IMR-90 (cell line): Measurements from ENCODE around the gene FXYD4. TPM values are rescaled to one million over a fixed set of nuclear protein-coding genes. Genes with fewer than 3 reads are reported as not detected.

Source experiments
- ATAC-seq: fragments of 200-7000 bp; cut with Tn5 transposase; 2 replicates; pipeline ENCODE4 v1.9.1; 2020; ENCODE audit warnings: low read depth, mild to moderate bottlenecking, moderate library complexity
- BruUV-seq: library from RNA; stranded (reverse); fragments of 400-500 nt; replicated peaks from 2 replicates; lab custom pipeline; 2021; lab: Mats Ljungman, UMichigan
- CTCF ChIA-PET: fragments of 300-600 bp; formaldehyde crosslinking; extraction: SDS; loops from one replicate; lab custom pipeline; 2021; ENCODE audit warnings: antibody characterized with exemption; lab: Yijun Ruan, JAX
- POLR2A ChIA-PET: fragments of 300-600 bp; sonication (Branson Sonifier 250); formaldehyde crosslinking; loops from one replicate; lab custom pipeline; 2022; ENCODE audit warnings: antibody characterized with exemption; ENCODE audit not compliant: unreplicated experiment; lab: Charles Lee
- DNase-seq: peaks from one replicate; pipeline ENCODE4 v3.0.0; 2013
- H2AFZ ChIP-seq: replicated peaks from 2 replicates; pipeline ENCODE3; 2013; ENCODE audit warnings: low read length, mild to moderate bottlenecking; ENCODE audit not compliant: poor library complexity
- H2AK5ac ChIP-seq: 2 replicates; pipeline ENCODE4 v1.6.1; 2013; ENCODE audit warnings: low read depth, low read length, inconsistent platforms
- H2AK9ac ChIP-seq: replicated peaks from 2 replicates; pipeline ENCODE3; 2013; ENCODE audit warnings: mild to moderate bottlenecking, low read depth, low read length, moderate library complexity; ENCODE audit not compliant: poor library complexity
- H2BK120ac ChIP-seq: 2 replicates; pipeline ENCODE4 v1.6.1; 2013; ENCODE audit warnings: low read depth, low read length, inconsistent platforms
- H2BK15ac ChIP-seq: 3 replicates; pipeline ENCODE4 v1.6.1; 2013; ENCODE audit warnings: low read depth, low read length, inconsistent platforms
- H2BK20ac ChIP-seq: 2 replicates; pipeline ENCODE4 v1.6.1; 2013; ENCODE audit warnings: low read depth, mild to moderate bottlenecking, inconsistent platforms, low read length, moderate library complexity
- H2BK5ac ChIP-seq: 2 replicates; pipeline ENCODE4 v1.6.1; 2013; ENCODE audit warnings: mild to moderate bottlenecking, low read depth, low read length, inconsistent platforms; ENCODE audit not compliant: poor library complexity, severe bottlenecking
- H3K14ac ChIP-seq: replicated peaks from 2 replicates; pipeline ENCODE4 v1.6.1; 2013; ENCODE audit warnings: low read depth, low read length, inconsistent platforms
- H3K18ac ChIP-seq: 2 replicates; pipeline ENCODE4 v1.6.1; 2013; ENCODE audit warnings: low read depth, low read length, control low read depth
- H3K23ac ChIP-seq: 2 replicates; pipeline ENCODE4 v1.6.1; 2013; ENCODE audit warnings: low read depth, low read length, inconsistent platforms
- H3K27ac ChIP-seq: 2 replicates; pipeline ENCODE4 v1.5.1; 2013; ENCODE audit warnings: mild to moderate bottlenecking, control low read depth, low read length; ENCODE audit not compliant: insufficient read depth
- H3K27me3 ChIP-seq: 2 replicates; pipeline ENCODE4 v1.6.1; 2013; ENCODE audit warnings: low read length; ENCODE audit not compliant: control insufficient read depth, insufficient read depth
- H3K36me3 ChIP-seq: 2 replicates; pipeline ENCODE4 v1.6.1; 2013; ENCODE audit warnings: low read length, mixed read lengths; ENCODE audit not compliant: control insufficient read depth, insufficient read depth
- H3K4ac ChIP-seq: 2 replicates; pipeline ENCODE4 v1.6.1; 2013; ENCODE audit warnings: low read depth, low read length, inconsistent platforms
- H3K4me1 ChIP-seq: 2 replicates; pipeline ENCODE4 v1.6.1; 2013; ENCODE audit warnings: low read length, mixed read lengths; ENCODE audit not compliant: control insufficient read depth, insufficient read depth
- H3K4me2 ChIP-seq: 2 replicates; pipeline ENCODE4 v1.6.1; 2013; ENCODE audit warnings: low read depth, mild to moderate bottlenecking, control low read depth, low read length, moderate library complexity
- H3K4me3 ChIP-seq: 2 replicates; pipeline ENCODE4 v1.5.1; 2013; ENCODE audit warnings: low read depth, mild to moderate bottlenecking, control low read depth, low read length, moderate library complexity; ENCODE audit not compliant: insufficient read depth
- H3K56ac ChIP-seq: 2 replicates; pipeline ENCODE4 v1.6.1; 2013; ENCODE audit warnings: low read length, inconsistent platforms; ENCODE audit not compliant: insufficient read depth; ENCODE audit errors: extremely low read depth
- H3K79me1 ChIP-seq, 2 experiments: 2 replicates each; pipeline ENCODE4 v1.6.1; 2013; ENCODE audit warnings: low read length in 2 of 2, inconsistent platforms in 1 of 2, low read depth in 1 of 2
- H3K9ac ChIP-seq: 2 replicates; pipeline ENCODE4 v1.6.1; 2013; ENCODE audit warnings: low read depth, low read length, control low read depth
- H3K9me1 ChIP-seq: 2 replicates; pipeline ENCODE4 v1.6.1; 2013; ENCODE audit warnings: low read length, inconsistent platforms; ENCODE audit not compliant: insufficient read depth
- H3K9me3 ChIP-seq: 2 replicates; pipeline ENCODE4 v1.6.1; 2013; ENCODE audit warnings: low read length; ENCODE audit not compliant: control insufficient read depth, insufficient read depth
- H4K20me1 ChIP-seq: 2 replicates; pipeline ENCODE4 v1.6.1; 2013; ENCODE audit warnings: low read length, inconsistent platforms; ENCODE audit not compliant: insufficient read depth
- H4K5ac ChIP-seq: 2 replicates; pipeline ENCODE4 v1.6.1; 2013; ENCODE audit warnings: mild to moderate bottlenecking, low read depth, low read length, control low read depth
- H4K8ac ChIP-seq, 2 experiments: 2 replicates each; pipeline ENCODE4 v1.6.1; 2013; ENCODE audit warnings: low read depth in 2 of 2, low read length in 2 of 2, control low read depth in 1 of 2, inconsistent platforms in 1 of 2
- H4K91ac ChIP-seq: 2 replicates; pipeline ENCODE4 v1.6.1; 2013; ENCODE audit warnings: low read depth, low read length, inconsistent platforms; ENCODE audit not compliant: insufficient read depth
- BHLHE40 ChIP-seq: fragments of 150-350 bp; IDR thresholded peaks from 2 replicates; pipeline ENCODE4 v1.6.1; 2016; ENCODE audit warnings: mild to moderate bottlenecking, low read depth, low read length
- CEBPB ChIP-seq: IDR thresholded peaks from 2 replicates; pipeline ENCODE4 v1.6.1; 2012; ENCODE audit warnings: low read depth, low read length, improper control_type of control experiment
- CHD1 ChIP-seq: IDR thresholded peaks from 2 replicates; pipeline ENCODE4 v1.6.1; 2012; ENCODE audit warnings: low read depth, low read length, improper control_type of control experiment
- CTCF ChIP-seq: conservative IDR thresholded peaks from 2 replicates; pipeline ENCODE4 v1.5.1; 2012; ENCODE audit warnings: mild to moderate bottlenecking, low read depth, low read length, improper control_type of control experiment
- MAZ ChIP-seq: IDR thresholded peaks from 2 replicates; pipeline ENCODE4 v1.6.1; 2012; ENCODE audit warnings: low read depth, mild to moderate bottlenecking, low read length, improper control_type of control experiment, moderate library complexity, borderline replicate concordance
- MXI1 ChIP-seq: IDR thresholded peaks from 2 replicates; pipeline ENCODE4 v1.6.1; 2012; ENCODE audit warnings: low read depth, mild to moderate bottlenecking, low read length, moderate library complexity, borderline replicate concordance
- NFE2L2 ChIP-seq: fragments of 150-350 bp; IDR thresholded peaks from 2 replicates; pipeline ENCODE4 v1.6.1; 2016; ENCODE audit warnings: low read depth, mild to moderate bottlenecking, low read length
- RAD21 ChIP-seq: IDR thresholded peaks from 2 replicates; pipeline ENCODE4 v1.6.1; 2012; ENCODE audit warnings: low read length, improper control_type of control experiment
- WGBS, 2 experiments: methylation state at CpG; one replicate each; pipeline versions ENCODE4 v1.1.5 to v1.1.7; 2013; ENCODE audit warnings: missing lambda C conversion rate in 2 of 2; ENCODE audit not compliant: insufficient read length in 1 of 2; ENCODE audit errors: extremely low coverage in 2 of 2; 5-methylcytosine and 5-hydroxymethylcytosine counted together
- dilution Hi-C: fragments of 300-500 bp; cut with HindIII; formaldehyde crosslinking; loops from one replicate; pipeline ENCODE4 v1.14.3; 2018; ENCODE audit warnings: low sequenced_read_pairs; ENCODE audit not compliant: unreplicated experiment
- in situ Hi-C: fragments of 300-500 bp; cut with MboI; formaldehyde crosslinking; loops from 3 replicates; pipeline ENCODE4 v1.14.3; 2019; ENCODE audit warnings: low sequenced_read_pairs, inconsistent platforms, mixed read lengths
- intact Hi-C: fragments of 100-400 bp; cut with micrococcal nuclease; formaldehyde crosslinking; loops from 2 replicates; pipeline ENCODE4 v1.10.0; 2022
- polyA plus RNA-seq, 3 experiments: library from polyadenylated mRNA; depleted of rRNA; stranded (reverse); fragments of >200 nt; gene quantifications; 2 replicates each; pipeline ENCODE4 v1.2.3, GENCODE V29; 2012; ENCODE audit warnings: low replicate concordance in 1 of 3
- total RNA-seq: library from RNA; depleted of rRNA; stranded (reverse); fragments of >200 nt; gene quantifications from 2 replicates; pipeline ENCODE4 v1.2.3, GENCODE V29; 2012

FXYD4 gene
- total and polyA plus RNA-seq, 2 of the 4 experiments (the other 2 are of a cell fraction) = not detected

- Histone ChIP-seq H2BK5ac (no peak overlapping the region), H3K4me1 (0 out of 2 replicates have a peak, but pooled peaks cover 2% of the 10 kb centered on the region), H3K27ac (no peak overlapping the region), H4K91ac (no peak overlapping the region), H2BK20ac (no peak overlapping the region), H3K18ac (no peak overlapping the region), H3K9ac (no peak overlapping the region), H3K14ac (no peak overlapping the region), H4K20me1 (no peaks in the 10 kb centered on the region), H3K4ac (no peak overlapping the region), H2AFZ (no peak overlapping the region), H3K4me2 (no peak overlapping the region), H4K8ac (no peak overlapping the region; a peak in 1 of 4 replicates), H2AK9ac (no peak overlapping the region), H2BK15ac (no peak overlapping the region), H3K36me3 (no peaks in the 10 kb centered on the region), H3K9me3 (no peaks in the 10 kb centered on the region), H4K5ac (no peak overlapping the region), H3K79me1 (no peaks in the 10 kb centered on the region), H3K9me1 (no peaks in the 10 kb centered on the region), H3K4me3 (no peak overlapping the region), H2BK120ac (no peak overlapping the region), H3K27me3 (no peaks in the 10 kb centered on the region), H3K23ac (no peak overlapping the region), H2AK5ac (no peak overlapping the region), H3K56ac (no peak overlapping the region)
- in situ Hi-C loops (loop anchor here (25.0 kb wide), 1 partner anchor 1566 kb away; the partner anchor contains the start of gene DEPP1), intact Hi-C loops (loop anchor here (1.0 kb wide), 1 partner anchor 15 kb away; no protein-coding TSS in a partner anchor), dilution Hi-C loops (no loop called here)
- ATAC-seq (no peak), DNase-seq (no peak)
- BruUV-seq = no TSS peak
- CTCF ChIA-PET = interaction anchor here (0.7 kb wide), 1 partner anchor 659 kb away, joined by 4 read pairs; no protein-coding TSS in a partner anchor
- POLR2A ChIA-PET = no interaction called here
- 88% methylated on average over 3 of the region's 6 CpGs; no CpG with 5 or more reads in 1 of the 2 experiments for WGBS, 2 experiments
- TF ChIP-seq BHLHE40 (no peak), MAZ (no peak), CHD1 (no peak), CTCF (no peak), CEBPB (no peak), MXI1 (no peak), NFE2L2 (no peak), RAD21 (no peak)
Observed at GRCh38 chr10:43421519-43421918, 50.1 kb downstream of the FXYD4 start.
